ENCODE results near the gene SMOC1.

Gene SMOC1

GRCh38 chr14:69845050-69845581 lies 34.1 kb upstream of the SMOC1 start:
- H3K4me3 ChIP-seq, result no peak overlapping the region
- TF ChIP-seq CTCF (IDR thresholded peaks at IDR 0.05), result no peak
- DNase-seq (ENCODE audit: low spot score), result no peak
- H3K27ac ChIP-seq, result no peak overlapping the region

GRCh38 chr14:69845787-69846186 lies 33.4 kb upstream of the SMOC1 start:
- DNase-seq (ENCODE audit: low spot score), result no peak
- Histone ChIP-seq H3K4me3 (no peak overlapping the region), H3K27ac (no peak overlapping the region)
- TF ChIP-seq CTCF (IDR thresholded peaks at IDR 0.05), result no peak

GRCh38 chr14:69848156-69848555 lies 31.1 kb upstream of the SMOC1 start:
- no peak overlapping the region for H3K4me3 ChIP-seq
- no peak overlapping the region for H3K27ac ChIP-seq
- peak; percentile 14 for DNase-seq (ENCODE audit: low spot score)
- TF ChIP-seq CTCF (IDR thresholded peaks at IDR 0.05), result no peak

- DNase-seq (ENCODE audit: low spot score), result peak; percentile 33
- TF ChIP-seq CTCF (IDR thresholded peaks at IDR 0.05), result no peak
- Histone ChIP-seq H3K4me3 (no peak overlapping the region), H3K27ac (no peak overlapping the region)
Observed at GRCh38 chr14:69848903-69849391, 30.3 kb upstream of the SMOC1 start.

GRCh38 chr14:69850086-69850735 lies 29.0 kb upstream of the SMOC1 start:
- no peak overlapping the region for H3K27ac ChIP-seq
- peak; percentile 35 for DNase-seq (ENCODE audit: low spot score)
- no peak overlapping the region for H3K4me3 ChIP-seq
- TF ChIP-seq CTCF (IDR thresholded peaks at IDR 0.05), result no peak

- Histone ChIP-seq H3K27ac (no peak overlapping the region), H3K4me3 (no peak overlapping the region)
- DNase-seq (ENCODE audit: low spot score), result no peak
- no peak for TF ChIP-seq CTCF (IDR thresholded peaks at IDR 0.05)
Observed at GRCh38 chr14:69850736-69851112, 28.5 kb upstream of the SMOC1 start.

All from coronary artery (tissue), 2 donors.